Ovary (tissue), 3 donors: ENCODE measurements around the gene CRHBP.
"Not testable (repeated sequence)": the region's sequence is repeated elsewhere in the genome, so short reads cannot be mapped to it uniquely, and the experiment has no call there.

ENCODE experiments used
- EP300 ChIP-seq: sonication (generic); formaldehyde crosslinking; IDR thresholded peaks from one replicate; pipeline ENCODE4 v1.6.1; 2017; ENCODE audit warnings: antibody characterized with exemption
- POLR2A ChIP-seq: fragments of 450-650 bp; IDR thresholded peaks from one replicate; pipeline ENCODE4 v1.6.1; 2017; ENCODE audit warnings: antibody characterized with exemption, mild to moderate bottlenecking, moderate library complexity
- TF ChIP-seq, protein P1 (sequence below), 3 donors: fragments of 450-650 bp in 2 of 3; fragments of 200-600 bp in 1 of 3; IDR thresholded peaks; one replicate each; pipeline versions ENCODE4 v1.5.1 to v1.8.0; 2016 to 2022; ENCODE audit warnings: antibody characterized with exemption in 3 of 3, mild to moderate bottlenecking in 1 of 3
- donor health status: DM: no; HTN: no; CAD: no.

DNA sequence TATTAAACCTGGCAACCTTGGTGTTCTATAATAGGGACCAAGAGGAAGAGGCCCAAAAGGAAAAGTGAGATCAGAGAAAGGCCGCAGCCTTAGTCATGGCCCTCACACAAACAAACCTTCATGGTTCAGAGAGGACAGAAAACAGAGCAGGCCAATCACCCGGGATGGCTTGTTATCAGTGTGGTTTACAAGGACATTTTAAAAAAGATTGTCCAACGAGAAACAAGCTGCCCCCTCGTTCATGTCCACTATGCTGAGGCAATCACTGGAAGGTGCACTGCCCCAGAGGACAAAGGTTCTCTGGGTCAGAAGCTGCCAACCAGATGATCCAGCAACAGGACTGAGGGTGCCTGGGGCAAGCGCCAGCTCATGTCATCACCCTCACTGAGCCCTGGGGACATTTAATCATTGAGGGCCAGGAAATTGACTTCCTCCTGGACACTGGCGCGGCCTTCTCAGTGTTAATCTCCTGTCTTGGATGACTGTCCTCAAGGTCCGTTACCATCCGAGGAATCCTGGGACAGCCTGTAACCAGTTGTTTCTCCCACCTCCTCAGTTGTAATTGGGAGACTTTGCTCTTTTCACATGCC, 42.4 kb upstream of the CRHBP start:
- TF ChIP-seq, protein P1, sequence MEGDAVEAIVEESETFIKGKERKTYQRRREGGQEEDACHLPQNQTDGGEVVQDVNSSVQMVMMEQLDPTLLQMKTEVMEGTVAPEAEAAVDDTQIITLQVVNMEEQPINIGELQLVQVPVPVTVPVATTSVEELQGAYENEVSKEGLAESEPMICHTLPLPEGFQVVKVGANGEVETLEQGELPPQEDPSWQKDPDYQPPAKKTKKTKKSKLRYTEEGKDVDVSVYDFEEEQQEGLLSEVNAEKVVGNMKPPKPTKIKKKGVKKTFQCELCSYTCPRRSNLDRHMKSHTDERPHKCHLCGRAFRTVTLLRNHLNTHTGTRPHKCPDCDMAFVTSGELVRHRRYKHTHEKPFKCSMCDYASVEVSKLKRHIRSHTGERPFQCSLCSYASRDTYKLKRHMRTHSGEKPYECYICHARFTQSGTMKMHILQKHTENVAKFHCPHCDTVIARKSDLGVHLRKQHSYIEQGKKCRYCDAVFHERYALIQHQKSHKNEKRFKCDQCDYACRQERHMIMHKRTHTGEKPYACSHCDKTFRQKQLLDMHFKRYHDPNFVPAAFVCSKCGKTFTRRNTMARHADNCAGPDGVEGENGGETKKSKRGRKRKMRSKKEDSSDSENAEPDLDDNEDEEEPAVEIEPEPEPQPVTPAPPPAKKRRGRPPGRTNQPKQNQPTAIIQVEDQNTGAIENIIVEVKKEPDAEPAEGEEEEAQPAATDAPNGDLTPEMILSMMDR (IDR thresholded peaks at IDR 0.05) = not testable (repeated sequence)
- not testable (repeated sequence) for TF ChIP-seq EP300, POLR2A
